Suprapubic skin (tissue), 3 donors: ENCODE data around the gene TAOK2.

Source experiments
- CTCF ChIP-seq, 2 donors: fragments of 200-600 bp in 1 of 2; fragments of 450-650 bp in 1 of 2; sonication (generic) in 1 of 2; IDR thresholded peaks; one replicate each; pipeline ENCODE4 v1.5.1; 2016 to 2019; ENCODE audit warnings: antibody characterized with exemption in 2 of 2, mild to moderate bottlenecking in 1 of 2, moderate library complexity in 1 of 2
- EP300 ChIP-seq: sonication (generic); formaldehyde crosslinking; IDR thresholded peaks from one replicate; pipeline ENCODE4 v1.6.1; 2017; ENCODE audit warnings: antibody characterized with exemption
- POLR2A ChIP-seq, 2 donors: fragments of 450-650 bp; IDR thresholded peaks; one replicate each; pipeline ENCODE4 v1.6.1; 2017; ENCODE audit warnings: antibody characterized with exemption in 2 of 2, mild to moderate bottlenecking in 2 of 2, moderate library complexity in 2 of 2

GRCh38 chr16:30016555-30017276 is 43.0 kb downstream of the TAOK2 start:
- no peak for TF ChIP-seq CTCF (IDR thresholded peaks at IDR 0.05)
- no peak for TF ChIP-seq EP300
- TF ChIP-seq POLR2A (IDR thresholded peaks at IDR 0.05): no peak
